GM20000 (cell line): ENCODE data around the gene ZNF414.

Experiments
- DNase-seq: peaks from one replicate; pipeline ENCODE4 v3.0.0; 2012; ENCODE audit warnings: low spot score
- TF ChIP-seq, protein P1 (sequence below): IDR thresholded peaks from 2 replicates; pipeline ENCODE4 v1.5.1; 2012; ENCODE audit warnings: mild to moderate bottlenecking, control low read depth; ENCODE audit errors: extremely low read depth, missing control alignments

Gene ZNF414

DNA sequence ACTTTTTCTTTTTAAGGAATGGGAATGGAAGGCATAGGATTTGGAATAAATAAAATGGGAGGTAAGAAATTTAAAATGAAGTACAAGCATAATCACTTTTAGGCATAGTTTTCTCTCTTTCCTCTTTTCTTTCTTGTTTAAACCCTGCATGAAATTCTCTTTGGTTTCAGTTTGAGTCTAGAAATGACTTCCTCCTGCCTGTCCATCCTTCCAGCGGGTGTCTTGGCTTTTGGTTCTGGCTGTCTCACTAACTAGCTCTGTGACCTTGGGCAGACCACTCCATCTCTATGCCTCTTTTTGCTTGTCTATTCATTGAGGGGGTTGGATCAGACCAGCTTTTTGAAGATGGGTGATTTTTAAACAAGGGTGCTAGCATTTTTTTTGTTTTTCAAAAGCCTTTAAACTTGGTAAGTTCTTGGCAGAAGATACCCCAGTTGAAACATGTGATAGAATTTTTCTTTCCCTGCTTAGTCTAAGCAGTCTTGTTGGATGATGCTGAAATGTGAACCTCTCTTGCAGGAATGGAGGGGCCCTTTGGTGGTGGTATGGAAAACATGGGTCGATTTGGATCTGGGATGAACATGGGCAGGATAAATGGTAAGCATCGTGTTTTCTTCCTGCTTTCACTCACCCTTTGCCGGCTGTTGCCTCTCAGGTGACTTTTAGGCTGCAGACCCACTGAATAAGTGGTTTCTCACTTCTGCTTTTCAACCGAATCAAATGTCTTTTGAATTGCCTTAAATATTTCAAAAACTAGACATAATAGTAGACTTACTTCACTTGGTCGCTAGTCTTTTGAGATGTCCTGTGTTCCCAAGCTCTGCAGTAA is 40.1 kb downstream of the ZNF414 start:
- TF ChIP-seq, protein P1, sequence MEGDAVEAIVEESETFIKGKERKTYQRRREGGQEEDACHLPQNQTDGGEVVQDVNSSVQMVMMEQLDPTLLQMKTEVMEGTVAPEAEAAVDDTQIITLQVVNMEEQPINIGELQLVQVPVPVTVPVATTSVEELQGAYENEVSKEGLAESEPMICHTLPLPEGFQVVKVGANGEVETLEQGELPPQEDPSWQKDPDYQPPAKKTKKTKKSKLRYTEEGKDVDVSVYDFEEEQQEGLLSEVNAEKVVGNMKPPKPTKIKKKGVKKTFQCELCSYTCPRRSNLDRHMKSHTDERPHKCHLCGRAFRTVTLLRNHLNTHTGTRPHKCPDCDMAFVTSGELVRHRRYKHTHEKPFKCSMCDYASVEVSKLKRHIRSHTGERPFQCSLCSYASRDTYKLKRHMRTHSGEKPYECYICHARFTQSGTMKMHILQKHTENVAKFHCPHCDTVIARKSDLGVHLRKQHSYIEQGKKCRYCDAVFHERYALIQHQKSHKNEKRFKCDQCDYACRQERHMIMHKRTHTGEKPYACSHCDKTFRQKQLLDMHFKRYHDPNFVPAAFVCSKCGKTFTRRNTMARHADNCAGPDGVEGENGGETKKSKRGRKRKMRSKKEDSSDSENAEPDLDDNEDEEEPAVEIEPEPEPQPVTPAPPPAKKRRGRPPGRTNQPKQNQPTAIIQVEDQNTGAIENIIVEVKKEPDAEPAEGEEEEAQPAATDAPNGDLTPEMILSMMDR, result no peak
- DNase-seq, result peak; percentile 73

DNA sequence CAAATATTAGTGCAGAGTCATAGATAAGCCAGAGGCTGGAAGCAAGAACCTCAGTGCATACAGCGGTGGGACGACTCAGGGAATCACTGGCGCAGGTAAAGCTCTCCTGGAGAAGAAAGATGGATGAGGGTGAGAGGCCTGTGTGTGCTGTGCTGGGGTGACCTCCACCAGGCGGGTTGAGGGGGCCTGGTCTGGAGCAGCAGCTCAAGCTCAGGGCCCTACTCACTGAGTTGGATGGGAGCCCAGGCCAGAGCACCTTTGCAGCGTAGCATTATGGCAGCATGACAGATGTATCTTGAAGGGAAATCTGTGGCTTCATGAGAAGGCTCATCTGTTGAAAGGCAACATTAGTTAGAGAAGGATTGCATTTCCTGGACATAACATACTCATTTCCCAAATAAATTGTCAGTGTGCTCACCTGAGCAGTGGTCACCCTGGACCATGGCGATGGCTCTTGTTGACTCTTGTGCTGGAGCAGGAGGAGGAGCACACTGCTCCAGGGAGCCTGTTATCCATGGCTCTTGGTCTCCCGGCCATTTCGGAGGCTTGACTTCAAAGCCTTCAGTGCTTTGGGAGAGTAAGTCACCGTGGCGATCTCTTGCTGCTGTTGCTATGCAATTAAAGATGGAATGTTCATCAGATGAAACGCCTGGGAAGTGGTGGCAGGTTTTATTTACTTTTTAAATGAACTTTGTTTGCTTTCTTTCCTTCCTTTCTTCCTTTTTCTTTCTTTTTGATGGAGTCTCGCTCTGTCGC is 44.2 kb downstream of the ZNF414 start:
- DNase-seq, result no peak
- TF ChIP-seq, protein P1, result no peak

- TF ChIP-seq, protein P1, result no peak
- no peak for DNase-seq
Observed at GRCh38 chr19:8468761-8469373, 45.1 kb downstream of the ZNF414 start.

DNA sequence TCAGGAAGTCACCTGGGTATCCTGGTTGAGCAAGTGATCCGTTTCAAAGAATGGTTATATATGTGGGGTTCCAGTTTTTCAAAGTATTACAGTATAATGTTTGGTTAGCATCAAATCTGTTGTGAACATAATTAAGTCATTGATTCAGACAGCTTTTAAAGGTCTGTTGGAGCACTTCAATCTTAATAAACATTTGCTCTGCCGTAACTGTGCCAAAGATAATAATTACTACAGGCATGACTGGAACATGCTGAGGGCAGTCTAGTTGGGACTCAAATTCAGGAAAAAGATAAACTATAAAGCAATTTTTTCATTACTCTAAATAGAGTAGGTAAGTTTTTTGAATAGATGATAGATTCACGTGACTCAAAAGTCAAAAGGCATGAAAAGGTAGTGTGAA is 45.8 kb downstream of the ZNF414 start:
- TF ChIP-seq, protein P1, result no peak
- DNase-seq, result no peak

DNA sequence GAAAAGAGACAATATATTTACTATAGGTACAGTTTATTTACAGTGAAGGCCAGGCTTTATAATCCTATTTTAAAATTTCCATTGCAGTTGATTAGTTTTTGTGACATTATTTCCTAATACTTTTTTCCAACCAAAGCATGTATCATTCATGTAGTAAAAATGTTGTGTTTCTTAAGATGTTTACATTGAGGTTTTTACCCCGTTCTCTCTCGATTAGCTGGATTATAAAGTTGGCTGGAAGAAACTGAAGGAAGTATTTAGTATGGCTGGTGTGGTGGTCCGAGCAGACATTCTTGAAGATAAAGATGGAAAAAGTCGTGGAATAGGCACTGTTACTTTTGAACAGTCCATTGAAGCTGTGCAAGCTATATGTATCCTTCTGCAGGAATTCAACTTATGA is 47.9 kb downstream of the ZNF414 start:
- TF ChIP-seq, protein P1, result no peak
- DNase-seq, result no peak

DNA sequence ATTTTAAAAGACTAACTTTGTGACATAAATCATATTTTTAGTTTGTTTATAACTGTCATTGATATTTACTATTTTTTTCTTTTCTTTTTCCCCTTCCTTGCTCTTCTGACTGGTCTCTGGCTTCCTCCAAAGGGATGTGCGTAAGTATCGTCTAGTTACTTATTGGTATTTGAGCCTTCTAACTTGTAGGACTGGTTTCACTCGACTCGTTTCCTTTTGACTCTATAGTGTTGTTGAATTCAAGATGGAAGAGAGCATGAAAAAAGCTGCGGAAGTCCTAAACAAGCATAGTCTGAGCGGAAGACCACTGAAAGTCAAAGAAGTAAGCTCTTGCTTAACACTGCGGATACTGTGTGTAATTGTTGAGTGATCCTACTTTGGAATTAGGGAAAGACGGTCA is 50.6 kb downstream of the ZNF414 start:
- DNase-seq, result no peak
- TF ChIP-seq, protein P1, result no peak

- DNase-seq, result no peak
Observed at GRCh38 chr19:8462571-8462970, 51.4 kb downstream of the ZNF414 start.

More at GRCh38 chr19:8462571-8462970, 51.4 kb downstream of the ZNF414 start:
- TF ChIP-seq, protein P1, result no peak
